MM.1S (cell line): ENCODE data around the gene PEAR1.

Experiments used
- DNase-seq: peaks from one replicate; pipeline ENCODE4 v3.0.0-alpha.2; 2015
- H2AFZ ChIP-seq: fragments of 300-600 bp; sonication (generic); 2 replicates; pipeline ENCODE4 v1.6.0; 2016; ENCODE audit warnings: antibody characterized with exemption, low read length
- H3F3A ChIP-seq: fragments of 300-600 bp; sonication (generic); 2 replicates; pipeline ENCODE4 v1.6.1; 2016; ENCODE audit warnings: mild to moderate bottlenecking, antibody characterized with exemption, low read length, moderate library complexity, mixed read lengths; ENCODE audit not compliant: insufficient read depth
- H3K27ac ChIP-seq: fragments of 300-600 bp; sonication (generic); 2 replicates; pipeline ENCODE4 v1.5.1; 2016; ENCODE audit warnings: mild to moderate bottlenecking, low read length
- H3K27me3 ChIP-seq: fragments of 300-600 bp; sonication (generic); replicated peaks from 2 replicates; pipeline ENCODE4 v1.6.0; 2016; ENCODE audit warnings: low read length; ENCODE audit not compliant: insufficient read depth
- H3K36me3 ChIP-seq: fragments of 300-600 bp; sonication (generic); replicated peaks from 2 replicates; pipeline ENCODE4 v1.6.1; 2016; ENCODE audit warnings: mild to moderate bottlenecking, low read length, mixed read lengths; ENCODE audit not compliant: insufficient read depth
- H3K4me1 ChIP-seq: fragments of 300-600 bp; sonication (generic); 2 replicates; pipeline ENCODE4 v1.6.1; 2016; ENCODE audit warnings: low read length, mixed read lengths
- H3K4me2 ChIP-seq: fragments of 300-600 bp; sonication (generic); 2 replicates; pipeline ENCODE4 v1.6.0; 2016; ENCODE audit warnings: low read depth, low read length
- H3K4me3 ChIP-seq: fragments of 300-600 bp; sonication (generic); 2 replicates; pipeline ENCODE4 v1.5.1; 2016; ENCODE audit warnings: low read length, mixed read lengths
- H3K79me2 ChIP-seq: fragments of 300-600 bp; sonication (generic); 2 replicates; pipeline ENCODE4 v1.6.1; 2016; ENCODE audit warnings: mixed run types, low read length, mixed read lengths
- H3K9ac ChIP-seq: fragments of 300-600 bp; sonication (generic); 2 replicates; pipeline ENCODE4 v1.6.1; 2016; ENCODE audit warnings: low read length, mixed read lengths
- H3K9me2 ChIP-seq: fragments of 300-600 bp; sonication (generic); replicated peaks from 2 replicates; pipeline ENCODE4 v1.6.1; 2016; ENCODE audit warnings: mild to moderate bottlenecking, low read length, mixed read lengths; ENCODE audit not compliant: insufficient read depth
- H3K9me3 ChIP-seq: fragments of 300-600 bp; sonication (generic); replicated peaks from 2 replicates; pipeline ENCODE4 v1.6.1; 2016; ENCODE audit warnings: mild to moderate bottlenecking, low read length, mixed read lengths; ENCODE audit not compliant: insufficient read depth
- H4K20me1 ChIP-seq: fragments of 300-600 bp; sonication (generic); 2 replicates; pipeline ENCODE4 v1.6.1; 2016; ENCODE audit warnings: mild to moderate bottlenecking, low read length, moderate library complexity, mixed read lengths; ENCODE audit not compliant: insufficient read depth
- CTCF ChIP-seq: fragments of 300-600 bp; sonication (generic); IDR thresholded peaks from 2 replicates; pipeline ENCODE4 v1.5.1; 2016; ENCODE audit warnings: antibody characterized with exemption, low read length, mixed read lengths
- EZH2 ChIP-seq: fragments of 300-600 bp; sonication (generic); optimal IDR thresholded peaks from 2 replicates; pipeline ENCODE3; 2017; ENCODE audit warnings: low read depth, mild to moderate bottlenecking, antibody characterized with exemption, low read length, mixed read lengths
- EZH2phosphoT487 ChIP-seq: fragments of 300-600 bp; sonication (generic); IDR thresholded peaks from 2 replicates; pipeline ENCODE4 v1.6.1; 2018; ENCODE audit warnings: antibody characterized with exemption, low read length

The PEAR1 gene

GRCh38 chr1:156858555-156858956 is 35.0 kb upstream of the PEAR1 start:
- Histone ChIP-seq H2AFZ (no peak overlapping the region), H3K36me3 (no peaks in the 10 kb centered on the region), H3K79me2 (no peaks in the 10 kb centered on the region), H3K27ac (no peak overlapping the region), H3K9ac (no peak overlapping the region), H4K20me1 (no peaks in the 10 kb centered on the region), H3K4me1 (peaks cover 21% of the 10 kb centered on the region), H3K9me3 (no peaks in the 10 kb centered on the region), H3F3A (no peaks in the 10 kb centered on the region), H3K9me2 (no peaks in the 10 kb centered on the region), H3K4me3 (no peak overlapping the region), H3K27me3 (peaks cover 84% of the 10 kb centered on the region), H3K4me2 (no peak overlapping the region)
- no peak for DNase-seq
- TF ChIP-seq EZH2phosphoT487 (no peak), EZH2 (no peak), CTCF (no peak)

- Histone ChIP-seq H3K27ac (no peak within 1 kb of the TSS), H3K9ac (no peak within 1 kb of the TSS), H3K9me3 (no peaks in the 10 kb centered on the region), H3K79me2 (no peaks in the 10 kb centered on the region), H3F3A (no peaks in the 10 kb centered on the region), H3K4me2 (peak within 1 kb of the TSS; percentile 90), H3K9me2 (no peaks in the 10 kb centered on the region), H4K20me1 (no peaks in the 10 kb centered on the region), H3K36me3 (no peaks in the 10 kb centered on the region), H3K4me3 (peak within 1 kb of the TSS; percentile 39), H2AFZ (peak within 1 kb of the TSS; percentile 28), H3K27me3 (peaks cover 82% of the 10 kb centered on the region), H3K4me1 (peaks cover 24% of the 10 kb centered on the region)
- no peak for TF ChIP-seq CTCF
- no peak for TF ChIP-seq EZH2
- TF ChIP-seq EZH2phosphoT487: no peak
- DNase-seq: no peak
Measured at GRCh38 chr1:156858959-156859522, 34.5 kb upstream of the PEAR1 start, which contains the start of gene INSRR. Gene INSRR, minus strand, starts transcription at chr1:156859117. Its CDS starts 496 bp downstream, at chr1:156858621.

- no peaks in the 10 kb centered on the region for H3F3A ChIP-seq
- H3K27ac ChIP-seq: no peak overlapping the region
- no peak overlapping the region for H3K9ac ChIP-seq
- no peaks in the 10 kb centered on the region for H3K9me2 ChIP-seq
- TF ChIP-seq EZH2phosphoT487: peak; percentile 89
- TF ChIP-seq EZH2: no peak
- TF ChIP-seq CTCF: no peak
- no peaks in the 10 kb centered on the region for H3K36me3 ChIP-seq
- H3K4me2 ChIP-seq: peak overlapping the region; percentile 90
- H3K79me2 ChIP-seq: no peaks in the 10 kb centered on the region
- H4K20me1 ChIP-seq: no peaks in the 10 kb centered on the region
- H3K4me1 ChIP-seq: peaks cover 24% of the 10 kb centered on the region
- no peak for DNase-seq
- peak overlapping the region; percentile 39 for H3K4me3 ChIP-seq
- peaks cover 76% of the 10 kb centered on the region for H3K27me3 ChIP-seq
- H3K9me3 ChIP-seq: no peaks in the 10 kb centered on the region
- peak overlapping the region; percentile 28 for H2AFZ ChIP-seq
Measured at GRCh38 chr1:156859523-156860112, 33.9 kb upstream of the PEAR1 start.
